ENCODE data around the gene MAMDC2.

The MAMDC2 gene

DNA sequence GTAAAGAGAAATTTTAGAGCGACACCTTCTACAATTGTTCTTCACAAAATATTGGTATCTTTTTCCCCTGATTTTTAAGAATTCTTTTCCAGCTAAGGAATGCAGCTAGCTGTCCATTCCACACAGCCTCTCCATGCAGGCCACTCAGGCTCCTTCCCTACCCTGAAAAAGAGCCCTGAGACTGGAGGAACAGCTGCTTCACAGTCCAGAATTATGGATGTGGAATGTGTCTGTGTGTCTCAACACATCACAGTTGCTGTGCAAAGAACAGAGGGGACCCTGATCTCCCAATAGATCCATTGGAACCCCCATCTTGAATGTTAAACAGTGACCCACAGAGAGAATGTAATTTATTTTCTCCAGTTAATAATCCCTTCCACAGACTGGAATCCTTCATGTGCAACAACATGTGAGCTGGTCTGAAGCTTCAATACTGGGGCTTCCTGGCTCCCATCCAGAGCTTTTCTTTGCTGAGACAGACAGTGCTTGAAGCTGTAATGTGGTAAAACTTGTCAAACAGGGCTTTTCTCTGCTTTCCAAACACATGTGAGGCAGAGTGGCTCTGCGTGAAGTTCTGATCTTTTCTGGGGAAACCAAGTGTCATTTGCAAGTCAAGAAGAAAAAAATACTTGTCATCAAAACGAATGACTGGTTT is 161.8 kb downstream of the MAMDC2 start:
- TF ChIP-seq, protein P1, sequence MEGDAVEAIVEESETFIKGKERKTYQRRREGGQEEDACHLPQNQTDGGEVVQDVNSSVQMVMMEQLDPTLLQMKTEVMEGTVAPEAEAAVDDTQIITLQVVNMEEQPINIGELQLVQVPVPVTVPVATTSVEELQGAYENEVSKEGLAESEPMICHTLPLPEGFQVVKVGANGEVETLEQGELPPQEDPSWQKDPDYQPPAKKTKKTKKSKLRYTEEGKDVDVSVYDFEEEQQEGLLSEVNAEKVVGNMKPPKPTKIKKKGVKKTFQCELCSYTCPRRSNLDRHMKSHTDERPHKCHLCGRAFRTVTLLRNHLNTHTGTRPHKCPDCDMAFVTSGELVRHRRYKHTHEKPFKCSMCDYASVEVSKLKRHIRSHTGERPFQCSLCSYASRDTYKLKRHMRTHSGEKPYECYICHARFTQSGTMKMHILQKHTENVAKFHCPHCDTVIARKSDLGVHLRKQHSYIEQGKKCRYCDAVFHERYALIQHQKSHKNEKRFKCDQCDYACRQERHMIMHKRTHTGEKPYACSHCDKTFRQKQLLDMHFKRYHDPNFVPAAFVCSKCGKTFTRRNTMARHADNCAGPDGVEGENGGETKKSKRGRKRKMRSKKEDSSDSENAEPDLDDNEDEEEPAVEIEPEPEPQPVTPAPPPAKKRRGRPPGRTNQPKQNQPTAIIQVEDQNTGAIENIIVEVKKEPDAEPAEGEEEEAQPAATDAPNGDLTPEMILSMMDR (IDR thresholded peaks at IDR 0.05): no peak
- H3K4me3 ChIP-seq: no peak overlapping the region
- DNase-seq (ENCODE audit: low spot score): no peak
- no peak overlapping the region for H3K27ac ChIP-seq

DNA sequence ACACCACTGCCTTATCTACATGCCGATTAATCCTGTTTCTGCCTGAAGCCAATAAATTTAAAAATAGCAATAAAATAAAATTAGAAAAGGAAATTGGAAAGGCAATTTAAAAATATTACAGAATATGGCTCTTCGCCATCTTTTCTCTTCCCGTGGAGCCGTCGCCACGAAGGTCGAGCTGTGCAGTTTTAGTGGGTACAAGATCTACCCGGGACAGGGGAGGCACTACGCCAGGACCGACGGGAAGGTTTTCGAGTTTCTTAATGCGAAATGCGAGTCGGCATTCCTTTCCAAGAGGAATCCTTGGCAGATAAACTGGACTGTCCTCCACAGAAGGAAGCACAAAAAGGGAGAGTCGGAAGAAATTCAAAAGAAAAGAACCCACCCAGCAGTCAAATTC is 173.4 kb downstream of the MAMDC2 start:
- H3K27ac ChIP-seq: no peak overlapping the region
- TF ChIP-seq, protein P1 (IDR thresholded peaks at IDR 0.05): no peak
- DNase-seq (ENCODE audit: low spot score): no peak
- no peak overlapping the region for H3K4me3 ChIP-seq

DNA sequence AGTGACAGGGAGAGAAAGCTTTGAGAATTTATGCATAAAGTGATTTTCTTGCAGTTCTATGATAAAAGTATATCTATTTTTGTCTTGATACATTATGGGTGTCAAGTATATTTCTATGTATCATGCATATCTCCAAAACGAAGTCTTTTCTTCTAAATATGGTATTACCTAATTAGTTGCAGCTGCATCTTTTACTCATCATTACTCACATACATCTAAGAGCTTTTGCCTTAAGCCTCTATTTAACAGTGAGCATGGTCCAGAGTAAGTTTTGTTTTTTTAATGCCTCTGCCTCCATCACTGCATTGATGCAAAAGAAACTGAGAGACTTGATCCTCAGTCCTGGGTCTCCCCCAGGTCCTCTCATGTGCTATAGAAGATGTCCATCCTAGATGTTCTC is 175.1 kb downstream of the MAMDC2 start:
- Histone ChIP-seq H3K27ac (no peak overlapping the region), H3K4me3 (no peak overlapping the region)
- TF ChIP-seq, protein P1 (IDR thresholded peaks at IDR 0.05): no peak
- DNase-seq (ENCODE audit: low spot score): no peak

DNA sequence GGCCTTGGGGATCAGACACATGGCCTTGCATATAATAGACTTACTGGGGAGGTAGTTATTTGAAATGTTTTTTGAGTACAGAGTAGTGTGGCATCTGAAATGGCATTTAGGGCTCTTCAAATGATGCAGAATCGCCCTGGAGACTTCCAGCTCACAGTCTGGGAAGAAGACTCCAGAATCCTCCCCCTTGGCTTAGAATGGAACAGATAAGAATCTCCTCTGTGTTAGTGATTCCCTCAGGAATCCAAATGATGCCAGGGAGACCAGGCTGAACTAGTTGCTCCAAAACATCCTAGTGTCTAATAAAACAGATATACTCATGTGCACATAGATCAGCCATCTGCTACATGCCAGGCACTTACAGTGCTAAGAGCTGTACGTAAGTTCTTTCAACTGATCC is 176.6 kb downstream of the MAMDC2 start:
- no peak overlapping the region for H3K27ac ChIP-seq
- no peak overlapping the region for H3K4me3 ChIP-seq
- DNase-seq (ENCODE audit: low spot score): no peak
- TF ChIP-seq, protein P1 (IDR thresholded peaks at IDR 0.05): no peak

DNA sequence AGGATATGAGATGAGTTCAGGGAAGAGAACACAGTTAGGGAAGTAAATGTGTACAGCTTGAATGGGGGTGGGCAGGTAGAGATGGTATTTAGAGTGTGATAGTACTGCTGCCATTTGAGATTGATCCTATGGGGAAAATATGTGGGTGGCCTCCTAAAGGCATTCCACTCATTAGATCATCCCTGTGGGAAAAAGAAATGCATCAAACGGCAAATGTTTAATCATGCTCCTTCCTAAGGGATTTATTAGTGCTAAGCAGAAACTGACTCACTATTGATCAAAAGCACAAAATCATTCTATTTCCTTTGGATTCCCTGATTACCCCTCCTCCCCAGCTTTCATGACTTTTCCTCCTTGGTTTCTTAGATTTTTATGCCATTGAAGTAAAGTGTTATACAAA is 178.7 kb downstream of the MAMDC2 start:
- DNase-seq (ENCODE audit: low spot score): no peak
- H3K4me3 ChIP-seq: no peak overlapping the region
- no peak overlapping the region for H3K27ac ChIP-seq
- TF ChIP-seq, protein P1 (IDR thresholded peaks at IDR 0.05): no peak

DNA sequence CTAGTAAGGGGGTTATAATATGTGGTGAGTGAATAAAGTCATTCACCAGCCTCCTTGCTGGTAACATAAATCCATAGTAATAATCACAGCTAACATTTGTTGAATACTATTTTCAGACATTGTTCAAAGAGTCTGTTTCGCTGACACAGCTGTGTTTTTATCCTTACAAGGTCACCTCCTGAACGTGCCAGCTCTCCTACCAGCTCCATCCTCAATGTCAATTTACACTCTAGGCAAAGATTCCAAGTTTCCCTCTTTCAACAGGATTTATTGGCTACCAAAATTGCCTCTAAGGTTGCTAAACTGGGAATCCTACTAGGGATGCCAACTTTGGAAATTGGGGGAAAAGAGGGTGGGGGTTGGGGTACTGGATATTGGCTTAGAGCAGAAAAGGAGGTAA is 184.5 kb downstream of the MAMDC2 start:
- TF ChIP-seq, protein P1 (IDR thresholded peaks at IDR 0.05): no peak
- H3K4me3 ChIP-seq: no peak overlapping the region
- DNase-seq (ENCODE audit: low spot score): no peak
- H3K27ac ChIP-seq: no peak overlapping the region

DNA sequence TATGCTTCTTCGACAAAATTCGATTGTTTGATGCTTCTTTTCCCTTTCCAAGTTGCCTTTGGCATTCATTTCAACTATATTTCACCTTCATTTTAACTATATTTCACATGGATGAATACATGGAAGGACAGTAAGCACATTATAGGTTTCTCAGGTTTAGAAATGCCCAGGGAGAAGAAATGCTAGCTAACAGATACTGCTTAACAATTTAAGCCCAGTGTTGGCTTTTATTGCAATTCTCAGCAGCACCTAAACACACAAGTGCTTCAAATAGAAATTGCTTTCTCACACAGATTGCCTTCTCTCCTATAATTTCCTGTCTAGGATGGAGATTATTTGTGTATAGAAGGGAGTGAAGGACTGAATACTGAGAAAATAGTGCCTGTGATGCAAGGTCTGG is 185.0 kb downstream of the MAMDC2 start:
- Histone ChIP-seq H3K27ac (peak overlapping the region in 1 of 2 donors; percentile 23), H3K4me3 (no peak overlapping the region)
- DNase-seq (ENCODE audit: low spot score): no peak
- TF ChIP-seq, protein P1 (IDR thresholded peaks at IDR 0.05): no peak

Data from coronary artery (tissue), 2 donors.